Measurements from ENCODE around the gene SNX11.

Gene SNX11

GRCh38 chr17:48137656-48138055 is 30.1 kb downstream of the SNX11 start:
- no peak for DNase-seq

GRCh38 chr17:48139944-48140343 is 32.4 kb downstream of the SNX11 start:
- DNase-seq, result no peak

GRCh38 chr17:48143629-48144028 is 36.1 kb downstream of the SNX11 start:
- DNase-seq, result no peak

GRCh38 chr17:48144231-48144630 is 36.7 kb downstream of the SNX11 start:
- DNase-seq, result no peak

GRCh38 chr17:48144976-48145798 is 37.6 kb downstream of the SNX11 start:
- DNase-seq, result no peak

- no peak for DNase-seq
These were observed 40.6 kb downstream of the SNX11 start for GRCh38 chr17:48148029-48148770.

GRCh38 chr17:48148854-48149786 is 41.6 kb downstream of the SNX11 start:
- peak; percentile 41 for DNase-seq

GRCh38 chr17:48149787-48150463 is 42.4 kb downstream of the SNX11 start:
- DNase-seq, result no peak

GRCh38 chr17:48150597-48151001 is 43.0 kb downstream of the SNX11 start:
- DNase-seq, result no peak

- no peak for DNase-seq
These were observed 43.7 kb downstream of the SNX11 start for GRCh38 chr17:48151220-48151619.

- no peak for DNase-seq
These were observed 44.7 kb downstream of the SNX11 start for GRCh38 chr17:48152289-48152688.

GRCh38 chr17:48153691-48154358 is 46.3 kb downstream of the SNX11 start:
- peak; percentile 99 for DNase-seq

GRCh38 chr17:48155889-48156611 is 48.5 kb downstream of the SNX11 start:
- DNase-seq, result peak; percentile 21

GRCh38 chr17:48159232-48159631 is 51.7 kb downstream of the SNX11 start:
- peak; percentile 70 for DNase-seq

GRCh38 chr17:48160177-48161081 is 52.9 kb downstream of the SNX11 start:
- DNase-seq, result peak; percentile 99

GRCh38 chr17:48161127-48161905 is 53.8 kb downstream of the SNX11 start:
- DNase-seq, result peak; percentile 35

- peak; percentile 90 for DNase-seq
These were observed 54.9 kb downstream of the SNX11 start for GRCh38 chr17:48162306-48162934.

- DNase-seq, result peak; percentile 79
These were observed 55.5 kb downstream of the SNX11 start for GRCh38 chr17:48162946-48163506.
